MCF 10A (cell line): ENCODE data around the gene LSM14B. TPM values are rescaled to one million over a fixed set of nuclear protein-coding genes. Genes with fewer than 3 reads are reported as not detected.
"Not testable (repeated sequence)": the region's sequence is repeated elsewhere in the genome, so short reads cannot be mapped to it uniquely, and the experiment has no call there.

Experiments used
- BruUV-seq: library from RNA; stranded (reverse); fragments of 400-500 nt; replicated peaks from 2 replicates; lab custom pipeline; 2021; lab: Mats Ljungman, UMichigan
- CTCF ChIA-PET: fragments of 300-600 bp; sonication (Branson Sonifier 250); formaldehyde crosslinking; extraction: SDS; loops from one replicate; lab custom pipeline; 2021; ENCODE audit warnings: antibody characterized with exemption, inconsistent platforms; lab: Yijun Ruan, JAX
- POLR2A ChIA-PET: fragments of 300-600, 350-650 bp; sonication (Branson Sonifier 250); formaldehyde crosslinking; extraction: SDS; loops from one replicate; lab custom pipeline; 2020; ENCODE audit warnings: antibody characterized with exemption, inconsistent platforms; lab: Yijun Ruan, JAX
- DNase-seq: peaks from one replicate; pipeline ENCODE4 v3.0.0-alpha.2; 2018; ENCODE audit not compliant: unreplicated experiment
- H3K27ac Mint-ChIP-seq: one replicate; pipeline ENCODE4 v1.8.0; 2022; ENCODE audit warnings: mild to moderate bottlenecking, low read depth, mixed read lengths; ENCODE audit not compliant: unreplicated experiment
- H3K27me3 Mint-ChIP-seq: one replicate; pipeline ENCODE4 v1.8.0; 2022; ENCODE audit warnings: mixed read lengths; ENCODE audit not compliant: insufficient read depth, unreplicated experiment
- H3K36me3 Mint-ChIP-seq: one replicate; pipeline ENCODE4 v1.8.0; 2022; ENCODE audit warnings: mild to moderate bottlenecking, moderate library complexity, mixed read lengths; ENCODE audit not compliant: insufficient read depth, unreplicated experiment
- H3K4me1 Mint-ChIP-seq: one replicate; pipeline ENCODE4 v1.8.0; 2022; ENCODE audit warnings: mixed read lengths; ENCODE audit not compliant: insufficient read depth, unreplicated experiment
- H3K4me3 Mint-ChIP-seq: one replicate; pipeline ENCODE4 v1.8.0; 2022; ENCODE audit warnings: mild to moderate bottlenecking, moderate library complexity, mixed read lengths; ENCODE audit not compliant: unreplicated experiment
- H3K9me3 Mint-ChIP-seq: one replicate; pipeline ENCODE4 v1.8.0; 2022; ENCODE audit warnings: mixed read lengths; ENCODE audit not compliant: unreplicated experiment
- intact Hi-C: fragments of 100-400 bp; cut with micrococcal nuclease; formaldehyde crosslinking; loops from 2 replicates; pipeline ENCODE4 v1.14.1; 2022
- total RNA-seq: library from RNA; stranded (reverse); gene quantifications from 2 replicates; pipeline ENCODE4 v1.2.3, GENCODE V29; 2022
- TF ChIP-seq, protein P1 (sequence below): fragments of 200-600 bp; IDR thresholded peaks from one replicate; pipeline ENCODE4 v1.8.0; 2022; ENCODE audit warnings: antibody characterized with exemption, mild to moderate bottlenecking; ENCODE audit not compliant: unreplicated experiment

The LSM14B gene
- total RNA-seq, 1 experiment from 2014 or later = 35.1 TPM

DNA sequence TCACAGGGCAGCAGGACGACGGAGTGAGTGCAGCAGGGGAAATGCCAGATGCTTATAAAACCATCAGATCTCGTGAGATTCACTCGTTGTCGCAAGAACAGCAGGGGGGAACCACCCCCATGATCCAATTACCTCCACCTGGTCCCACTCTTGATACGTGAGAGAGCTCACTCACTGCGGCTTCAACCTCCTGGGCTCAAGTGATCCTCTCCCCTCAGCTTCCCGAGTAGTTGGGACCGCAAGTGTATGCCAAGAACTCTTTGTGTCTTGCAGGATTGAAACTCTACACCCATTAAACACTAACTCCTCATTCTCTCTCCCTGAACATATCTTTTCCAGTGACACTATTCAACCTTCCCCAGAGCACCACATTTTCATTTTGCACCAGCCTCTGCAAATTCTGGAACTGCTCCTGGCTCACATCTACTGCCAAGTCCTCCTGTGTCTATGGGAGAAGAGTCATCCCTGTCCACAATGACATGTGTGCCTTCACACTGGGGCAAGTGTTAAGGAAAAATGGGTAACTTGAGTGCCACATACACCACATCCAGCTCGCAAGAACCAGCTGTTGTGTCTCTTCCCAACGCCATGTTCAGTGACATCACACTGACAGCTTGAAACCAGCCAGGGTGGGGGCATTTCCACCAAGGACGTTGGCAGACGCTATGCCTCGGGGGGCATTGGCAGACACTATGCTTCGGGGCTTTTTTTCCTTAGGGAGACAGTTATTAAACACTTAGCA lies 41.9 kb upstream of the LSM14B start:
- no peaks in the 10 kb centered on the region for H3K36me3 Mint-ChIP-seq
- no peak for DNase-seq
- TF ChIP-seq, protein P1, sequence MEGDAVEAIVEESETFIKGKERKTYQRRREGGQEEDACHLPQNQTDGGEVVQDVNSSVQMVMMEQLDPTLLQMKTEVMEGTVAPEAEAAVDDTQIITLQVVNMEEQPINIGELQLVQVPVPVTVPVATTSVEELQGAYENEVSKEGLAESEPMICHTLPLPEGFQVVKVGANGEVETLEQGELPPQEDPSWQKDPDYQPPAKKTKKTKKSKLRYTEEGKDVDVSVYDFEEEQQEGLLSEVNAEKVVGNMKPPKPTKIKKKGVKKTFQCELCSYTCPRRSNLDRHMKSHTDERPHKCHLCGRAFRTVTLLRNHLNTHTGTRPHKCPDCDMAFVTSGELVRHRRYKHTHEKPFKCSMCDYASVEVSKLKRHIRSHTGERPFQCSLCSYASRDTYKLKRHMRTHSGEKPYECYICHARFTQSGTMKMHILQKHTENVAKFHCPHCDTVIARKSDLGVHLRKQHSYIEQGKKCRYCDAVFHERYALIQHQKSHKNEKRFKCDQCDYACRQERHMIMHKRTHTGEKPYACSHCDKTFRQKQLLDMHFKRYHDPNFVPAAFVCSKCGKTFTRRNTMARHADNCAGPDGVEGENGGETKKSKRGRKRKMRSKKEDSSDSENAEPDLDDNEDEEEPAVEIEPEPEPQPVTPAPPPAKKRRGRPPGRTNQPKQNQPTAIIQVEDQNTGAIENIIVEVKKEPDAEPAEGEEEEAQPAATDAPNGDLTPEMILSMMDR = no peak
- ChIA-PET CTCF (no interaction called here), POLR2A (no interaction called here)
- H3K9me3 Mint-ChIP-seq = peaks cover 8% of the 10 kb centered on the region
- no peak overlapping the region for H3K27ac Mint-ChIP-seq
- BruUV-seq = no TSS peak
- no peak overlapping the region for H3K4me3 Mint-ChIP-seq
- peaks cover 9% of the 10 kb centered on the region for H3K27me3 Mint-ChIP-seq
- intact Hi-C loops = no loop called here
- H3K4me1 Mint-ChIP-seq = no peaks in the 10 kb centered on the region

GRCh38 chr20:62083312-62083711 lies 39.0 kb upstream of the LSM14B start:
- ChIA-PET POLR2A (no interaction called here), CTCF (no interaction called here)
- intact Hi-C loops = no loop called here
- no peaks in the 10 kb centered on the region for H3K36me3 Mint-ChIP-seq
- TF ChIP-seq, protein P1 = no peak
- peaks cover 12% of the 10 kb centered on the region for H3K27me3 Mint-ChIP-seq
- no peak overlapping the region for H3K27ac Mint-ChIP-seq
- BruUV-seq = no TSS peak
- H3K4me3 Mint-ChIP-seq = no peak overlapping the region
- H3K4me1 Mint-ChIP-seq = no peaks in the 10 kb centered on the region
- no peak for DNase-seq
- H3K9me3 Mint-ChIP-seq = peaks cover 7% of the 10 kb centered on the region

DNA sequence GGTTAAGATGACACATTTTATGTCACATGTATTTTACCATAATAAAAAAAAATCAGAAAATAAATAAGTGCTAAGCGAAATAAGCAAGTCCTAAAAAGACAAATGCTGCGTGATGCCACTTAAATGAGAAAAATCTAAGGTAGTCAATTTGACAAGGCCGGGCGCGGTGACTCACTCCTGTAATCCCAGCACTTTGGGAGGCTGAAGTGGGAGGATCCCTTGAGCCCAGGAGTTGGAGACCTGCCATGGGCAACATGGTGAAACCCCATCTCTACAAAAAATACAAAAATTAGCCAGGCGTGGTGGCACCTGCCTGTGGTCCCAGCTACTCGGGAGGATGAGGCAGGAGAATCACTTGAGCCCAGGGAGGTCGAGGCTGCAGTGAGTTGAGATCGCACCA lies 38.1 kb upstream of the LSM14B start:
- peak; percentile 42 for DNase-seq
- CTCF ChIA-PET = interaction anchor here (1.0 kb wide), 1 partner anchor 73 kb away, joined by 3 read pairs; no protein-coding TSS in a partner anchor
- H3K27ac Mint-ChIP-seq, H3K9me3 Mint-ChIP-seq, H3K4me1 Mint-ChIP-seq, H3K4me3 Mint-ChIP-seq, BruUV-seq, H3K36me3 Mint-ChIP-seq, intact Hi-C loops, POLR2A ChIA-PET: not testable (repeated sequence)
- H3K27me3 Mint-ChIP-seq = peaks cover 12% of the 10 kb centered on the region

GRCh38 chr20:62085206-62085605 lies 37.1 kb upstream of the LSM14B start:
- no peak overlapping the region for H3K4me3 Mint-ChIP-seq
- intact Hi-C loops = no loop called here
- H3K4me1 Mint-ChIP-seq = no peaks in the 10 kb centered on the region
- no peak overlapping the region for H3K27ac Mint-ChIP-seq
- no TSS peak for BruUV-seq
- no peaks in the 10 kb centered on the region for H3K36me3 Mint-ChIP-seq
- peaks cover 7% of the 10 kb centered on the region for H3K9me3 Mint-ChIP-seq
- CTCF ChIA-PET = interaction anchor here (0.8 to 1.0 kb wide), 2 partner anchors 40 to 74 kb away, joined by 3 read pairs; no protein-coding TSS in a partner anchor
- peaks cover 12% of the 10 kb centered on the region for H3K27me3 Mint-ChIP-seq
- DNase-seq = no peak
- POLR2A ChIA-PET = interaction anchor here (0.9 kb wide), 1 partner anchor 36 kb away, joined by 3 read pairs; no protein-coding TSS in a partner anchor
- TF ChIP-seq, protein P1 = no peak
